ENCODE results near the gene AKAP9.
"Not testable (repeated sequence)": the region's sequence is repeated elsewhere in the genome, so short reads cannot be mapped to it uniquely, and the experiment has no call there.

Gene AKAP9

GRCh38 chr7:92135052-92135889 is 194.6 kb downstream of the AKAP9 start:
- peak in 2 of 3 experiments; percentile 48 to 86 for DNase-seq

GRCh38 chr7:92137557-92137956 is 196.9 kb downstream of the AKAP9 start:
- no peak for DNase-seq

GRCh38 chr7:92141161-92141560 is 200.5 kb downstream of the AKAP9 start:
- DNase-seq, result no peak

- DNase-seq, result not testable (repeated sequence)
Measured at GRCh38 chr7:92142791-92143190, 202.1 kb downstream of the AKAP9 start.

- DNase-seq, result not testable (repeated sequence)
Measured at GRCh38 chr7:92143192-92143880, 202.7 kb downstream of the AKAP9 start.

- DNase-seq, result no peak
Measured at GRCh38 chr7:92149736-92150239, 209.1 kb downstream of the AKAP9 start.

GRCh38 chr7:92150450-92151017 is 209.9 kb downstream of the AKAP9 start:
- peak in 2 of 3 experiments; percentile 4 to 72 for DNase-seq

- no peak for DNase-seq
Measured at GRCh38 chr7:92155108-92155739, 214.6 kb downstream of the AKAP9 start.

GRCh38 chr7:92156990-92157389 is 216.3 kb downstream of the AKAP9 start:
- no peak for DNase-seq

GRCh38 chr7:92158660-92159575 is 218.3 kb downstream of the AKAP9 start:
- no peak for DNase-seq
